Measurements from ENCODE around the gene VAT1L. TPM values are rescaled to one million over a fixed set of nuclear protein-coding genes. Genes with fewer than 3 reads are reported as not detected.
A peak's percentile ranks its signal among the peaks of the same experiment; 100 is the strongest.

The VAT1L gene
- total and polyA plus RNA-seq, 2 donors (not counting 1 experiment from before 2014, with no cell fraction given): 17.9 to 86.9 TPM

DNA sequence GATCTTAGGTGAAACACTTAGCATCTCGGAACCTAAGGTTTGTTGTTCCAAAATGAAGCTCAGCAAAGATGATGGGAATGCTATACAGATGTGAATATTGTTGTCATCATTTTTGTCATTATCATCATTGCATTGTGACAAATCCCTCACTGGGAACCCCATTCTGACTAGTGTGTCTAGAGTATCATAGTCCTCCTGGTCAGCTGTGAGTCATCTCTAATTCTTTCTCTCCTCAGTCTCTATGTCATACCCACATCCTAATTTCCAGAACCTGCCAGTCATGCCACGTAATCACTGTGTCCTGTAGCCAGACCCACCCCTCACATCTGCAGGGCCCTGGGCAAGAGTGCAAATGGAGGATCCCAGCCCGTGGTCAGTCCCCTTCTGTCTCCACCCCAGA is 173.4 kb downstream of the VAT1L start:
- Histone ChIP-seq H3K4me1 (ENCODE audit: control insufficient read depth, extremely low read depth, insufficient read depth, low read length) (no peaks in the 10 kb centered on the region), H3K4me2 (ENCODE audit: extremely low read depth, insufficient read depth, low read length) (no peak overlapping the region), H3K79me2 (ENCODE audit: control insufficient read depth, insufficient read depth, low read length) (no peaks in the 10 kb centered on the region), H4K20me1 (ENCODE audit: control insufficient read depth, extremely low read depth, insufficient read depth, low read length) (no peaks in the 10 kb centered on the region), H3K9me3 (ENCODE audit: control insufficient read depth, insufficient read depth, low read depth, low read length) (no peaks in the 10 kb centered on the region), H3K4me3 (replicated peaks in 1 of 4; ENCODE audit: control extremely low read depth in 1 of 4, insufficient read depth in 1 of 4, low read depth in 3 of 4, low read length in 4 of 4) (no peak overlapping the region), H3K27ac (ENCODE audit: insufficient read depth, low read length) (no peak overlapping the region), H3K9ac (ENCODE audit: insufficient read depth, low read length) (no peak overlapping the region), H2AFZ (ENCODE audit: low read length) (no peak overlapping the region), H3K27me3 (ENCODE audit: control insufficient read depth, insufficient read depth, low read length) (no peaks in the 10 kb centered on the region), H3K36me3 (ENCODE audit: control insufficient read depth, insufficient read depth, low read length) (no peaks in the 10 kb centered on the region)
- DNase-seq (ENCODE audit: low read depth in 2 of 2): peak in 1 of 2 donors; percentile 79
- TF ChIP-seq EZH2 (IDR thresholded peaks at IDR 0.05; ENCODE audit: low read length, missing control alignments) (no peak), CTCF (conservative IDR thresholded peaks at IDR 0.05 in 1 of 2, IDR thresholded peaks at IDR 0.05 in 1 of 2; ENCODE audit: low read depth in 1 of 2, low read length in 2 of 2) (no peak)

DNA sequence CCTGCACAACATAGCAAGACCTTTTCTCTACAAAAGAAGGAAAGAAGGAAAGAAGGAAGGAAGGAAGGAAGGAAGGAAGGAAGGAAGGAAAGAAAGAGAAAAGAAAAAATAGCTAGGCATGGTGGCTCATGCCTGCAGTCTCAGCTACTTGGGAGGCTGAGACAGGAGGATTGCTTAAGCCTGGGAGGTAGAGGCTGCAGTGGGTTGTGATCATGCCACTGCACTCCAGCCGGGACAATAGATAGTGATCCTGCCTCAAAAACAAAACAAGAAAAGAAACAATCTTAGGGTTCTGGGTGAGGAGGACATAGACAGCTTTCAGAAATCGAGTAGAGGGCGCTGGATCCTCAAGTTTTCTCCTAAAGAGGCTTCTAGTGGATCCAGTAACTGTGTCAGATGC is 174.3 kb downstream of the VAT1L start:
- no peak overlapping the region for H2AFZ ChIP-seq (ENCODE audit: low read length)
- H3K36me3 ChIP-seq (ENCODE audit: control insufficient read depth, insufficient read depth, low read length): no peaks in the 10 kb centered on the region
- H4K20me1 ChIP-seq (ENCODE audit: control insufficient read depth, extremely low read depth, insufficient read depth, low read length): no peaks in the 10 kb centered on the region
- H3K4me2 ChIP-seq (ENCODE audit: extremely low read depth, insufficient read depth, low read length): no peak overlapping the region
- no peaks in the 10 kb centered on the region for H3K9me3 ChIP-seq (ENCODE audit: control insufficient read depth, insufficient read depth, low read depth, low read length)
- no peaks in the 10 kb centered on the region for H3K4me1 ChIP-seq (ENCODE audit: control insufficient read depth, extremely low read depth, insufficient read depth, low read length)
- DNase-seq (ENCODE audit: low read depth in 2 of 2): no peak
- no peaks in the 10 kb centered on the region for H3K79me2 ChIP-seq (ENCODE audit: control insufficient read depth, insufficient read depth, low read length)
- no peak overlapping the region for H3K4me3 ChIP-seq (replicated peaks in 1 of 4; ENCODE audit: control extremely low read depth in 1 of 4, insufficient read depth in 1 of 4, low read depth in 3 of 4, low read length in 4 of 4)
- H3K9ac ChIP-seq (ENCODE audit: insufficient read depth, low read length): no peak overlapping the region
- no peaks in the 10 kb centered on the region for H3K27me3 ChIP-seq (ENCODE audit: control insufficient read depth, insufficient read depth, low read length)
- TF ChIP-seq CTCF (conservative IDR thresholded peaks at IDR 0.05 in 1 of 2, IDR thresholded peaks at IDR 0.05 in 1 of 2; ENCODE audit: low read depth in 1 of 2, low read length in 2 of 2): no peak
- TF ChIP-seq EZH2 (IDR thresholded peaks at IDR 0.05; ENCODE audit: low read length, missing control alignments): no peak
- no peak overlapping the region for H3K27ac ChIP-seq (ENCODE audit: insufficient read depth, low read length)

GRCh38 chr16:77963185-77964044 is 175.1 kb downstream of the VAT1L start:
- Histone ChIP-seq H2AFZ (ENCODE audit: low read length) (no peak overlapping the region), H3K9me3 (ENCODE audit: control insufficient read depth, insufficient read depth, low read depth, low read length) (no peaks in the 10 kb centered on the region), H3K4me2 (ENCODE audit: extremely low read depth, insufficient read depth, low read length) (no peak overlapping the region), H3K4me3 (replicated peaks in 1 of 4; ENCODE audit: control extremely low read depth in 1 of 4, insufficient read depth in 1 of 4, low read depth in 3 of 4, low read length in 4 of 4) (no peak overlapping the region), H3K79me2 (ENCODE audit: control insufficient read depth, insufficient read depth, low read length) (no peaks in the 10 kb centered on the region), H4K20me1 (ENCODE audit: control insufficient read depth, extremely low read depth, insufficient read depth, low read length) (no peaks in the 10 kb centered on the region), H3K9ac (ENCODE audit: insufficient read depth, low read length) (no peak overlapping the region), H3K27ac (ENCODE audit: insufficient read depth, low read length) (no peak overlapping the region), H3K36me3 (ENCODE audit: control insufficient read depth, insufficient read depth, low read length) (no peaks in the 10 kb centered on the region), H3K4me1 (ENCODE audit: control insufficient read depth, extremely low read depth, insufficient read depth, low read length) (no peaks in the 10 kb centered on the region), H3K27me3 (ENCODE audit: control insufficient read depth, insufficient read depth, low read length) (no peaks in the 10 kb centered on the region)
- peak in 1 of 2 donors; percentile 45 for DNase-seq (ENCODE audit: low read depth in 2 of 2)
- TF ChIP-seq CTCF (conservative IDR thresholded peaks at IDR 0.05 in 1 of 2, IDR thresholded peaks at IDR 0.05 in 1 of 2; ENCODE audit: low read depth in 1 of 2, low read length in 2 of 2) (no peak), EZH2 (IDR thresholded peaks at IDR 0.05; ENCODE audit: low read length, missing control alignments) (no peak)
